ENCODE measurements around the gene TMEM132C.

- TF ChIP-seq CTCF (conservative IDR thresholded peaks at IDR 0.05; ENCODE audit: low read depth, low read length) (no peak), POLR2A (IDR thresholded peaks at IDR 0.05; ENCODE audit: low read depth, low read length) (no peak), FOS (IDR thresholded peaks at IDR 0.05; ENCODE audit: low read depth, low read length) (no peak), BHLHE40 (IDR thresholded peaks at IDR 0.05; ENCODE audit: low read depth, low read length) (no peak), USF2 (IDR thresholded peaks at IDR 0.05; ENCODE audit: low read depth, low read length) (no peak)
These were observed 395.1 kb downstream of the TMEM132C start for GRCh38 chr12:128662101-128662500.

All from IMR-90 (cell line).